Dendritic cell treated with granulocyte-macrophage colony-stimulating factor and Interleukin-4, amounts not matched to agents 40 ng/mL and 50 ng/mL, for 4 days (primary cell): ENCODE measurements around the gene C4orf50.

Experiments
- H3K27ac Mint-ChIP-seq: one replicate; pipeline ENCODE4 v1.8.0; 2022; ENCODE audit warnings: mild to moderate bottlenecking, mixed read lengths
- H3K27me3 Mint-ChIP-seq: one replicate; pipeline ENCODE4 v1.8.0; 2022; ENCODE audit warnings: mild to moderate bottlenecking, mixed read lengths
- H3K36me3 Mint-ChIP-seq: one replicate; pipeline ENCODE4 v1.8.0; 2022; ENCODE audit warnings: low read depth, mixed read lengths
- H3K4me1 Mint-ChIP-seq: one replicate; pipeline ENCODE4 v1.8.0; 2022; ENCODE audit warnings: low read depth, mixed read lengths
- H3K4me3 Mint-ChIP-seq: one replicate; pipeline ENCODE4 v1.8.0; 2022; ENCODE audit warnings: mild to moderate bottlenecking, moderate library complexity, mixed read lengths
- H3K9me3 Mint-ChIP-seq: one replicate; pipeline ENCODE4 v1.8.0; 2022; ENCODE audit warnings: mixed read lengths
- intact Hi-C: fragments of 100-400 bp; cut with micrococcal nuclease; formaldehyde crosslinking; loops from one replicate; pipeline ENCODE4 v1.15.0; 2022

The C4orf50 gene

GRCh38 chr4:5885733-5886132 lies 132.5 kb downstream of the C4orf50 start:
- Mint-ChIP-seq H3K36me3 (no peaks in the 10 kb centered on the region), H3K27me3 (peaks cover 55% of the 10 kb centered on the region), H3K4me3 (no peak overlapping the region), H3K27ac (no peak overlapping the region), H3K4me1 (no peaks in the 10 kb centered on the region), H3K9me3 (no peaks in the 10 kb centered on the region)
- intact Hi-C loops, result no loop called here

- Mint-ChIP-seq H3K9me3 (no peaks in the 10 kb centered on the region), H3K27ac (no peak overlapping the region), H3K4me3 (no peak overlapping the region), H3K36me3 (no peaks in the 10 kb centered on the region), H3K27me3 (peaks cover 47% of the 10 kb centered on the region), H3K4me1 (no peaks in the 10 kb centered on the region)
- intact Hi-C loops, result no loop called here
Observed at GRCh38 chr4:5884796-5885195, 133.4 kb downstream of the C4orf50 start.

- no peaks in the 10 kb centered on the region for H3K9me3 Mint-ChIP-seq
Observed at GRCh38 chr4:5883916-5884315, 134.3 kb downstream of the C4orf50 start.

GRCh38 chr4:5882947-5883346 lies 135.3 kb downstream of the C4orf50 start:
- H3K27ac Mint-ChIP-seq, result no peak overlapping the region
- intact Hi-C loops, result no loop called here
- peaks cover 40% of the 10 kb centered on the region for H3K27me3 Mint-ChIP-seq
- no peaks in the 10 kb centered on the region for H3K9me3 Mint-ChIP-seq
- H3K4me3 Mint-ChIP-seq, result no peak overlapping the region
- no peaks in the 10 kb centered on the region for H3K4me1 Mint-ChIP-seq
- no peaks in the 10 kb centered on the region for H3K36me3 Mint-ChIP-seq

More at GRCh38 chr4:5883916-5884315, 134.3 kb downstream of the C4orf50 start:
- H3K27ac Mint-ChIP-seq, result no peak overlapping the region
- intact Hi-C loops, result no loop called here
- H3K4me3 Mint-ChIP-seq, result no peak overlapping the region
- no peaks in the 10 kb centered on the region for H3K4me1 Mint-ChIP-seq
- H3K36me3 Mint-ChIP-seq, result no peaks in the 10 kb centered on the region
- peaks cover 43% of the 10 kb centered on the region for H3K27me3 Mint-ChIP-seq

- intact Hi-C loops, result no loop called here
- Mint-ChIP-seq H3K9me3 (no peaks in the 10 kb centered on the region), H3K27me3 (peaks cover 27% of the 10 kb centered on the region), H3K4me3 (no peak overlapping the region), H3K27ac (no peak overlapping the region), H3K4me1 (no peaks in the 10 kb centered on the region), H3K36me3 (no peaks in the 10 kb centered on the region)
Observed at GRCh38 chr4:5881340-5881739, 136.9 kb downstream of the C4orf50 start.

GRCh38 chr4:5878359-5878758 lies 139.9 kb downstream of the C4orf50 start:
- intact Hi-C loops, result no loop called here
- H3K27me3 Mint-ChIP-seq, result peaks cover 12% of the 10 kb centered on the region
- H3K27ac Mint-ChIP-seq, result no peak overlapping the region
- H3K9me3 Mint-ChIP-seq, result no peaks in the 10 kb centered on the region
- no peak overlapping the region for H3K4me3 Mint-ChIP-seq
- H3K36me3 Mint-ChIP-seq, result no peaks in the 10 kb centered on the region
- no peaks in the 10 kb centered on the region for H3K4me1 Mint-ChIP-seq

GRCh38 chr4:5877392-5877791 lies 140.8 kb downstream of the C4orf50 start:
- H3K9me3 Mint-ChIP-seq, result no peaks in the 10 kb centered on the region
- no peak overlapping the region for H3K4me3 Mint-ChIP-seq
- peaks cover 7% of the 10 kb centered on the region for H3K27me3 Mint-ChIP-seq
- no peaks in the 10 kb centered on the region for H3K36me3 Mint-ChIP-seq
- H3K27ac Mint-ChIP-seq, result no peak overlapping the region
- intact Hi-C loops, result no loop called here
- no peaks in the 10 kb centered on the region for H3K4me1 Mint-ChIP-seq

GRCh38 chr4:5874811-5875449 lies 143.3 kb downstream of the C4orf50 start:
- H3K27ac Mint-ChIP-seq, result no peak overlapping the region
- no peaks in the 10 kb centered on the region for H3K36me3 Mint-ChIP-seq
- peaks cover 19% of the 10 kb centered on the region for H3K27me3 Mint-ChIP-seq
- intact Hi-C loops, result no loop called here
- H3K9me3 Mint-ChIP-seq, result no peaks in the 10 kb centered on the region
- H3K4me1 Mint-ChIP-seq, result no peaks in the 10 kb centered on the region
- no peak overlapping the region for H3K4me3 Mint-ChIP-seq

- Mint-ChIP-seq H3K27me3 (peaks cover 25% of the 10 kb centered on the region), H3K4me3 (no peak overlapping the region), H3K4me1 (peaks cover 6% of the 10 kb centered on the region), H3K36me3 (no peaks in the 10 kb centered on the region), H3K27ac (no peak overlapping the region), H3K9me3 (no peaks in the 10 kb centered on the region)
- intact Hi-C loops, result no loop called here
Observed at GRCh38 chr4:5870701-5871100, 147.5 kb downstream of the C4orf50 start.

GRCh38 chr4:5869966-5870619 lies 148.1 kb downstream of the C4orf50 start:
- Mint-ChIP-seq H3K27me3 (peaks cover 25% of the 10 kb centered on the region), H3K27ac (no peak overlapping the region), H3K9me3 (no peaks in the 10 kb centered on the region), H3K4me1 (peaks cover 6% of the 10 kb centered on the region), H3K4me3 (no peak overlapping the region), H3K36me3 (no peaks in the 10 kb centered on the region)
- intact Hi-C loops, result no loop called here

GRCh38 chr4:5867866-5868265 lies 150.4 kb downstream of the C4orf50 start:
- Mint-ChIP-seq H3K27me3 (peaks cover 29% of the 10 kb centered on the region), H3K9me3 (no peaks in the 10 kb centered on the region), H3K4me1 (peaks cover 6% of the 10 kb centered on the region), H3K27ac (no peak overlapping the region), H3K36me3 (no peaks in the 10 kb centered on the region), H3K4me3 (no peak overlapping the region)
- intact Hi-C loops, result no loop called here

- H3K27ac Mint-ChIP-seq, result no peak overlapping the region
- intact Hi-C loops, result no loop called here
- peaks cover 29% of the 10 kb centered on the region for H3K27me3 Mint-ChIP-seq
- no peaks in the 10 kb centered on the region for H3K36me3 Mint-ChIP-seq
- H3K4me1 Mint-ChIP-seq, result peaks cover 6% of the 10 kb centered on the region
- H3K4me3 Mint-ChIP-seq, result no peak overlapping the region
- H3K9me3 Mint-ChIP-seq, result no peaks in the 10 kb centered on the region
Observed at GRCh38 chr4:5866841-5867813, 151.1 kb downstream of the C4orf50 start.

- Mint-ChIP-seq H3K27me3 (peaks cover 26% of the 10 kb centered on the region), H3K4me3 (no peak overlapping the region), H3K27ac (no peak overlapping the region), H3K9me3 (no peaks in the 10 kb centered on the region), H3K36me3 (no peaks in the 10 kb centered on the region), H3K4me1 (peaks cover 6% of the 10 kb centered on the region)
- intact Hi-C loops, result no loop called here
Observed at GRCh38 chr4:5865896-5866599, 152.2 kb downstream of the C4orf50 start.
